ENCODE data around the gene ZNF652.

- TF ChIP-seq EZH2 (IDR thresholded peaks at IDR 0.05; ENCODE audit: low read length) (no peak), CTCF (optimal IDR thresholded peaks at IDR 0.05 in 1 of 3, IDR thresholded peaks at IDR 0.05 in 1 of 3, conservative IDR thresholded peaks at IDR 0.05 in 1 of 3; ENCODE audit: extremely low read depth in 1 of 3, insufficient read depth in 2 of 3, low read length in 3 of 3) (no peak)
Measured at GRCh38 chr17:49337884-49338283, 24.2 kb downstream of the ZNF652 start.
